Ramos (cell line): ENCODE data around the gene SPATA1.
"Not testable (repeated sequence)": the region's sequence is repeated elsewhere in the genome, so short reads cannot be mapped to it uniquely, and the experiment has no call there.

Source experiments
- in situ Hi-C: fragments of 300-500 bp; cut with MboI; formaldehyde crosslinking; loops from one replicate; pipeline ENCODE4 v1.14.3; 2022; ENCODE audit warnings: low sequenced_read_pairs; ENCODE audit not compliant: unreplicated experiment

SPATA1 gene

DNA sequence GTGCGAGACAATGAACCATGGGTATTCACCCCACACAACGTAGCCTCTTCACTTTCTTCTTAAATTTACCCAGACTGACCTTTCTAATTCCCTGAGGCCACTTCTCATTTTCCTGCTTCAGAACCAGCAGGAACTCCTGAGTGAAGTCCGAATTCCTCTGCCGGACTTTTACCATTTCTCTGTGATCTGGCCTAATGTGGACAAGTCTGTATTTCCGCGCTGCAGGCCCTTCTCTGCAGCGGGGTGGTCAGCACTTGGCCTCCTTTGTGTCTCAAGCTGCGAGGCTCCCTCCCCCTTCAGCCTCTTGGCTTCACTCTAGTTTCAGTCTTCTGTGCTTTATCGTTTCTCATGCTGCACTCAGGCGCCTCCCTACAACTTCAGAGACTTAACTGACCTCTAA is 77.5 kb downstream of the SPATA1 start:
- in situ Hi-C loops = no loop called here

DNA sequence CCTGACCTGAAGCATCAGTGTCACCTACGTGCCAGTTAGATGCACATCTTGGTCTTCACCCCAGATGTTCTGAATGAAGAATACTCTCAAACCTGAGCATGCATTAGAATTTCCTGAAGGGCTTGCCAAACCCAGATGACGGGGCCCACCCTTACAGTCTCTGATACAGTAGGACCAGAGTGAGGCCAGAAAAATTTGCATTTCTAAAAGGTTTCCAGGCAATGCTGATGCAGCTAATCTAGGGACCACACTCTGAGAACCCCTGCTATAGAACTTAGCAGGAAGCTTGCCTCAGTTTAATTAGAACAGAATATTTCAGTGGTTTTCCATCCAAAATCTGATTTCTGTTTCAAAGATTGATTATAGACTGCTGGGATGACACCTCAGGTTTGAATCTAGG is 77.9 kb downstream of the SPATA1 start:
- in situ Hi-C loops = no loop called here

DNA sequence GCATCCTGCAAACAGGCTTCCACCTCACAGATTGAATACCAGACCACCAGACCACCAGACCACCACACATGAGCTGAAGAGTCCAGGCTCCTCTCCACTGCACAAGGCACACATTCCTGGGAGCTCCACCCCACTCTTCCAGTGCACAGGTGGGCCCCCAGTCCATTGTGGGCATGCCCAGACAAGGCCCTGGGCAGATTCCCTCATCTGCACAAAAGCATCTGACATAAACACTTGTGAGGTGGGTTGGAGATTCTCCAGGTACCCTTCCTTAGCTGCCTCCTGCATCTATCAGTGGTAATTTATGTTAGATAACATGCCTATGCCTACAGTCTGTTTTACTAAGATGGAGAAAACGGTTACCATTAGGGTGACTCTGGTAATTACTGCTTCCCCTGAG is 79.6 kb downstream of the SPATA1 start:
- in situ Hi-C loops = no loop called here

DNA sequence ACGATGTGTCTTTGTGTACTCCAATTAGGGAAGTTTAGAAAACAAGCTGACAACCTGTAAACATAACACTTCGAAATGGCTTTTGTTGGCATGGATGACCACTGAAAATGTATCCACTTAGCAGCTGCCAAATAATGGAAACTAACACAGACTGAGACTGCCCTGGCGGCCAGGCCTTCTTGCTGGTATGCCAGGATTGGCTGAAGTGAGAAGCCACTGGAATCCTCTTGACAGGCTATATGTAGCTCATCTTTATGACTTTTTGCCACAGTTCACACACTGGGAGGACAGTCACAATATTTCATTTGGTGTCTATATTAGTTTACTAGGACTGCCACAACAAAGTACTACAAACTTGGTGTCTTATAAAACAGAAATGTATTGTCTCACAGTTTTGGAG is 80.9 kb downstream of the SPATA1 start:
- in situ Hi-C loops = no loop called here

DNA sequence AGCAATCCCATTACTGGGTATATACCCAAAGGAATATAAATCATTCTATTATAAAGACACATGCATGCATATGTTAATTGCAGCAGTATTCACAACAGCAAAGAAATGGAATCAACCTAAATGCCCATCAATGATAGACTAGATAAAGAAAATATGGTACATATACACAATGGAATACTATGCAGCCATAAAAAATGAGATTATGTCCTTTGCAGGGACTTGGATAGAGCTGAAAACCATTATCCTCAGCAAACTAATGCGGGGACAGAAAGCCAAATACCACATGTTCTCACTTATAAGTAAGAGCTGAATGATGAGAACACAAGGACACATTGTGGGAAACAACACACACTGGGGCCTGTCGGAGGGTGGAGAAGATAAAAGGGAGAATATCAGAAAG is 88.8 kb downstream of the SPATA1 start:
- in situ Hi-C loops = not testable (repeated sequence)

DNA sequence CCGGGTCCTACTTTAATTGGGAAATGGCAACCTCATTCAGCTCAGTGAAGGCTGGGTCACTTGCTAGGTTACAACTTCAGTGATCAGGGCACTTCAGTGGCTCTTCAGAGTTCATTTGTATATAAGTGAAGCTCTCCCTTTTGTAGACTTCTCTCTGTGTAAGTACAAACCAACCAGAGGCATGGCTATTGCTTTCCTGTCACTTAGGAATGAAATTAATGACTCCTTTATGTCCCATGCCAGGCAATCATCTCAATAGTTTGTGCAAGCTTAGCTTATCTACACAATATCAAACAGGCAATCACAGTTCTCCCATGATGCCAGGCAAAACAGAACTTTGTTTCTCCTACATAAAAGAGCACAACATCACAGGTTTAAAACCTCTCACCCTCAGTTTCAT is 90.8 kb downstream of the SPATA1 start:
- in situ Hi-C loops = no loop called here

DNA sequence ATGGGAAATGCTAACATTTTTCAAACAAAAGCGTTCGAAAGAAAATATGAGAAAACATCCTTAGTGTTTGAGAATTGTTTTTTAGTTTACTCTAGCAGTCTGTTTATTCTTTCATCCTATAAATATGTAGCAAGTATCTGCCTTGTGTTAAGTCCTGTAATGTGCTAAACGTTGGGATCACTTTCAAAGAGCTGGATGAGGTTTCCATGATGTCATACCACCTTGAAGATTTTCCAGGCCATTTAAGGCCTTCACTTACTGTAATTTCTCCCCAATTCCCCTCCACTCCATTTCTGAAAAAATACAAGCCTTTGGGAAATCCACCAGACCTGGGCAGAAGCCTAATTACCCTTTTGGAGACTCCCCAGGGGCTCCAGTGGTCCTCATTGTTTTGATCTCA is 92.2 kb downstream of the SPATA1 start:
- in situ Hi-C loops = no loop called here

DNA sequence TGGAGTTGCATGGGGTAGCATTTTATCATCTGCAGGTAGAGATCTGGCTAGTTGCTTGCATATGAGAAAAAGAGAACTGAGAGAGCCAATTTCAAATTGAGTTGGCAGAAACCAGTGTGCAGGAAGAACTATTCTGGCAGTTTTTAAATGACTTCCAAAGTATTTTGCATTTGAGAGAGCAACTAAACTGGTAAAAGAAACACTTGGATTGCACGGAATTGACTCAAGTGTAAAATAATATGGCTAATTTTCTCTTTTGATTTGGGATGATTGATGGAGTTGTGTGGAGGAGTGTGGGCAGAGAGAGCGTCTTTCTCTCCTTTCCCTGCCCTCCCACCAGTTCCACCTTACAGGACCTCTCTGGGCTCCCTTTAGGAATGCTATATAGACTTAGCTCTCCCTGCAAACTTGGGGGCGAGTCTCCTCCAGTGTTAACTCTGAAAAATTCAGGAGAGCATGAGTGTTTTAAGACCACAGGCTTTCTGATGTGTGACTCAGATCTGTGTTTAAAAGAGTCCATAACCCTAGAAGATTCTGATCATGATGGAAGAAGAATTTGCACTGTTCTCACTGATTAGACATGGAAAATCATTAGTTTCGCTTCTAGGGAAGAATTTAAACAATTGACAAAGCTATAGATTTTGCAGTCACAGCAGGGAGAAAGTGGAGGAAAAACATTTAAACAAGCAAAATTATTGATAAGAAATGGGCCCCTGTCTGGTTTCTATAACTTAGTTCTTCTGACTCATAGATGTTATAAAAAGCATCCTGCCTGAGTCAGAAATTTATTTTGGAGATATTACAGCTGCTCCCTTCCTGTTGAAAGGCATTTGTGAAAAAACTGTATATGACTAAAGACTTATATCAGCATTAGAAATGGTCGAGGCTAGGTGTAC is 92.9 kb downstream of the SPATA1 start:
- in situ Hi-C loops = no loop called here

DNA sequence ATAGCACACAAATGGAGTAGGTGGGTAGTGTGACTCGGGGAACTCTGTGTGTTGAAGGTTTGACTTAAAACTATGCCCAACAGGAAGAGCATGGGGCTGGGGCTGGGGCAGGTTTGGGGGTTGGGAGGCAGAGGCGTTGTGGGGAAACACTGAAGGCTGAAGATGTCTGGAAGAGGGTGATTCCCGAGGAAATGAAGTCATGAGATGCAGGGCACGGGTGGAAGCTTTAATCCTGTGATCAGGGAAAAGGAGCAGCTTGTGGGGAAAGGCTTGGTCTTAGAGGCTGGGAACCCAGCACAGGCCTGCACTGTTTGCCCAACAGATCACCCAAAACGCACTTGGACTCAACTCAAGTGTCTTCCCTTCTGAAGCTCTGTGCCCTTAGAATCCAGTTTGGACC is 94.6 kb downstream of the SPATA1 start:
- in situ Hi-C loops = loop anchor here (25.0 kb wide), 2 partner anchors 463 to 688 kb away; partner anchors contain the start of gene PRKACB

DNA sequence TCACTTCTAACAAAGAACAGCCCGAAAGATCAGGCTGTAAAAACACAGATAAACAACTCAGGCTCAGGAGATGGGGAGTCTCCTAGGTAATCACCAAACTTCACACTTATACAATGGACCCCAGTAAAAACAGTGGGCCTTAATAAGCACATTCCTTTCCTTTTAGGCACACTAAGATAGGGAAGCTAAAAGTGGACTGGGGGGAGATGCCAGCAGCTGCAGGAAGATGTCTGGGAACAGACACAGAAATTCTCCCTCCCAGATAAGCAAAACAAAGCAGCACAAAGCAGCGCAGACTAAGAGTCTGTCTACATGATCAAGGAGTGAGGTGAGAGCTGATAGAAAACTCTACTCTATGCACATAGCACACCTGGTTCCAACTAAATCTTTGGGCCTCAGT is 97.0 kb downstream of the SPATA1 start:
- in situ Hi-C loops = loop anchor here (25.0 kb wide), 2 partner anchors 466 to 691 kb away; partner anchors contain the start of gene PRKACB

DNA sequence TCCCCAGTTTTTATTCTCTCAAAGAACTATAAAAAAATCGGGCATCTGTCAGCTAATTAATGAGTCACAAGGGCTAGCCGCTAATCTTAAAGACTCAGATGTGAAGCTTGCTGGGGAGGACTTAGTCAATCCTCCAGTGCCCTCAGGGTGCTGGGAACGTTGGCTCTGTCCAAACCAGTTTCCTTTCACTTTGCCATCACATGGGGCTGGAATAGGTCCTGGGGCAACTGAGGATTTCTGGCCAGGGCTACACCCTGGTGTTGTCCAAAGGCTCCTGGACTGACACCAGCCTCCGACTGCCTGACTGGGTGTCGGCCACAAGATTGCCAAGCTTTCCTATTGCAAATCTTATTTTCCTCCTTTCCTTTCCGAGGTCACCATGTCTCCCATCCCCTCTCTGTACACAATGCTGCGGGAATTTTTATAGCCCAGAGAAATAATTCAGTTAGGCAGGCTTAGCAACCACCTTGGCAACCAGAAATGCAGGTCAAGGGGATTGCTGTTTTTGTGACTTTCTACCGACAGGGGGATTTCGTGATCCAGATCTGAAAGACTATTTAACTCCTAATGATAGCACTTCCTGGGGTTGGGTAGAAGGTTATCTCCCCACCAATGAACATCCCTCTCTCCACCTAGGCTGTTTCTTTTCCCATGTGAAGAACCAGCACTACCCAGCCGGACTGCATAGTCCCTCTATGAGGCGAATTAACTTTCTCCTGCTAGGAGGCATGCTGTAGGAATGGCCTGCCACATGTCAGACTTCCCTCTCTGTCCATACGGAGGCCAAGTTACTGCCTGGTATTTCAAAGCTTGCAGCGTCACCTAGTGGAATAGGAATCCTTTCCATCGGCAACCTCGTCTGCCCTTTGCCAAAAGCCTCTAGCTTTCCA is 98.0 kb downstream of the SPATA1 start:
- in situ Hi-C loops = loop anchor here (25.0 kb wide), 2 partner anchors 467 to 692 kb away; partner anchors contain the start of gene PRKACB

DNA sequence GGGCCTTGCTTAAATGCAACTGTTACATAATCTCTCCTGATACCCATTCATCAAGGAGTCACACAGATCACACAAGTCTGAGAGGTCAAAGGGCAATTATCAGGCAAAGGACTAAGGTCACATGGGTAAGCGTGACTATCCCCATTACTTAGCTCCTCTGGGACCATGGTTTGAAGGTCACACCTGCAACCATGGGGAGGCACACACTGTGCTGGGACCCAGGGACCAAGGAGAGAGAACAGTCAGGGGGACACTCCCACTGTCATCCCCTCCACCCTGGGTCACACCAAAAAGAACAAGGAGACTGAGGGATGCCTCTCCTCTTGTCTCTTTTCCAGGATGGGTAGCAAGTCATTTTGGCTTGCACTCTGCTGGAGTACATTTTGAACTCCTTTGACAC is 99.0 kb downstream of the SPATA1 start:
- in situ Hi-C loops = loop anchor here (25.0 kb wide), 2 partner anchors 468 to 693 kb away; partner anchors contain the start of gene PRKACB

DNA sequence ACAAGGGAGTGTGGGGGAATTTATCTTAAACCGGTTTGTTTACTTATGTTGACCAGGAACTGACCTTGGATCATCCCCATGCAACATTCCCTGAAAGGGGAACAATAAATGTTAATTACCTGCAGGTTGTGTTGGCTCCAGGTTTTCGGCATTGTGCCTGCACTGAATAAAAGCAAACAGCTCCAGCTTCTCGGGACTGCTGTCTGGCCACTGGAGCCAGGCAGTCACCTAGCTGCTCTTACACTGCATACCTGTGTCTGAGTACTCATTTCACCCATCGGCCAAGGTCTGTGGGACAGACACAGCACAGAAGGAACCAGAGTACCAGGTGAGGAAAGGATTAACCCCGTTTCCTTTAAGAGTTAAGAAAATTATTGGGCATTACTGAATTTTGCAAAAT is 100.8 kb downstream of the SPATA1 start:
- in situ Hi-C loops = loop anchor here (25.0 kb wide), 2 partner anchors 470 to 695 kb away; partner anchors contain the start of gene PRKACB

DNA sequence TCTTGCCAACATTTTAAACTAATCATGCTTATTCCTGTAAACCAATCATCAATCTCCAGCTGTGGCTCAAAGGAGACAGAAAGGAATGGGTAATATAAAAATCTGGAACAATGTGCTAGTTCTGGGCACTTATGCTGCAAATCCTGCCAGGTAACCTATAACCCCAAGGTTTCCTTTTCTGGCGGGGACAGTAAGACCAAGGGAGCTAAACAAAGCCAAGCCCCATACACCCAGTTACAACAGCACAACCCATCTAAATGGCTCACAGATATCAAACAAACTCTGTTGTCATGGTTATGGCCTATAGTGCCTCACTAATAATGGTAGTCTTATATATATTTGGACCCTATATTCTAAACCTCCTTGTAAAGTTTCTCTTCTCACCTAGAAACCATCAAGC is 104.9 kb downstream of the SPATA1 start:
- in situ Hi-C loops = loop anchor here (25.0 kb wide), 2 partner anchors 474 to 699 kb away; partner anchors contain the start of gene PRKACB

DNA sequence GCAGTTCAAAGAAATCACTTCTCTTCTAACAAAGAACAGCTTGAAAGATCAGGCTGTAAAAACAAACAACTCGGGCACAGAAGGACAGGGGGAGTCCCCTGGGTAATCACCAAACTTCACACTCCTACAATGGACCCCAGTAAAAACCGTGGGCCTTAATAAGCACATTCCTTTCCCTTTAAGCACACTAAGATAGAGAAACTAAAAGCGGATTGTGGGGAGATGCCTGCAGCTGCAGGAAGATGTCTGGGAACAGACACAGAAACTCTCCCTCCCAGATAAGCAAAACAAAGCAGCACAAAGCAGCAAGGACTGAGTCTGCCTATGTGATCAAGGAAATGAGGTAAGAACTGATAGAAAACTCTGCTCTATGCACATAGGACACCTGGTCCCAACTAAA is 105.6 kb downstream of the SPATA1 start:
- in situ Hi-C loops = loop anchor here (25.0 kb wide), 2 partner anchors 474 to 699 kb away; partner anchors contain the start of gene PRKACB

DNA sequence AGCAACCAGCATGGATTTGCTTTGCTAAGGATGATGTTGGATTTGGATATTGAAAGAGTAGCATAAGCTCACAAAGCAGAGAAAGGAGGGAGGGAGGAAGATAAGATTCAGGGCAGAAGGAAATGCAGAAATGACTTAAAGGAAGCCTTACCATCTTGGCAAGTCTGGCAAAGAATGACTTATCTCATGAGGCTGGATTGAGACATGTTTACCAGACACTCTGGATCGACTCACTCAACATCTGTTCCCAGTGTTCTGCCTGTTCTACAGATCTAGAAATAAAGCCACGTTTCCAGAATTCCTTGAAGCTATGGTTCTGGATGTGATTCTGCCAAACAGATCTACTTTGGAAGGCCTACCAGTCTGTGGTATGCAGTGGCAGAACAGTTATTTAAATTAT is 106.8 kb downstream of the SPATA1 start:
- in situ Hi-C loops = loop anchor here (25.0 kb wide), 2 partner anchors 476 to 701 kb away; partner anchors contain the start of gene PRKACB

DNA sequence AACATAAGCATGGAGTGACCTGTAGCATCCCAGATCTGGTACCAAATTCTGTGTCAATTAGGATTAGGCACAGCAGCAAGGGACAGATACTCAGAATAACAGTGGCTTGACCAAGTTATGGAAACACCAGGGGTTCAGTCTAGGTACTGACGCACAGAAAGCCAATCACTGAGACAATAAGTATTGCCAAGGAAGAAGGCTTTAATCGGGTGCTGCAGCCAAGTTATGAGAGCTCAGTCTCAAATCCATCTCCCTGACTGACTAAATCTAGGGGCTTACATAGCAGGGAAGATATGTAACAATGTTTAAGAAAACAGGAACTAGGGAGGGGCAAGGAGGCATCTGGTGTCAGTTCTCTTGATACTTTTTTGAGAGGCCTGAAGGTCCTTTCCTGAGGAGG is 107.7 kb downstream of the SPATA1 start:
- in situ Hi-C loops = loop anchor here (25.0 kb wide), 2 partner anchors 477 to 702 kb away; partner anchors contain the start of gene PRKACB

DNA sequence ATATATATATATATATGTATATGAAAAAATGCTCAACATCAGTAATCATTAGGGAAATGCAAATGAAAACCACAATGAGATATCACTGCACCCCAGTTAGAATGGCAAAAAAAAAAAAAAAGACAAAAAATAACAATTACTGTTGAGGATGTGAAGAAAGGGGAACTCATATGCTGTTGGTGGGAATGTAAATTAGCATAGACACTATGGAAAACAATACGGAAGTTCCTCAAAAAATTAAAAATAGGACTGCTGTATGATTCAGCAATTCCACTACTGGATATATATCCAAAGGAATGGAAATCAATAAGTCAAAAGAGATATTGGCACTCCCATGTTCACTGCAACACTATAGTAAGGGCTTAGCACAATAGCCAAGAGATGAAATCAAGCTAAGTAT is 109.6 kb downstream of the SPATA1 start:
- in situ Hi-C loops = loop anchor here (25.0 kb wide), 2 partner anchors 478 to 703 kb away; partner anchors contain the start of gene PRKACB
